Loucy (cell line): ENCODE results near the gene CPT1C.

Experiments used
- H2AFZ ChIP-seq: fragments of 200-600 bp; sonication (generic); 2 replicates; pipeline ENCODE4 v1.6.0; 2016; ENCODE audit warnings: antibody characterized with exemption, mild to moderate bottlenecking, low read length, moderate library complexity
- H3F3A ChIP-seq: fragments of 200-600 bp; 2 replicates; pipeline ENCODE4 v1.6.0; 2016; ENCODE audit warnings: antibody characterized with exemption, low read depth, mild to moderate bottlenecking
- H3K27me3 ChIP-seq: fragments of 200-600 bp; sonication (generic); 2 replicates; pipeline ENCODE4 v1.6.1; 2014; ENCODE audit warnings: low read length, mild to moderate bottlenecking; ENCODE audit not compliant: insufficient read depth, poor library complexity, severe bottlenecking
- H3K36me3 ChIP-seq: fragments of 200-600 bp; sonication (generic); 2 replicates; pipeline ENCODE4 v1.6.1; 2016; ENCODE audit warnings: low read length; ENCODE audit not compliant: insufficient read depth
- H3K4me1 ChIP-seq: fragments of 200-600 bp; sonication (generic); 2 replicates; pipeline ENCODE4 v1.5.1; 2014; ENCODE audit warnings: low read length, mild to moderate bottlenecking; ENCODE audit not compliant: insufficient read depth, poor library complexity, severe bottlenecking
- H3K4me2 ChIP-seq: fragments of 200-600 bp; sonication (generic); 2 replicates; pipeline ENCODE4 v1.6.0; 2014; ENCODE audit warnings: antibody characterized with exemption, low read length, low read depth, mild to moderate bottlenecking; ENCODE audit not compliant: poor library complexity, severe bottlenecking
- H3K4me3 ChIP-seq: fragments of 200-600 bp; sonication (generic); 2 replicates; pipeline ENCODE4 v1.5.1; 2014; ENCODE audit warnings: low read length, mild to moderate bottlenecking, mixed read lengths; ENCODE audit not compliant: poor library complexity, severe bottlenecking
- H3K79me2 ChIP-seq: fragments of 200-600 bp; sonication (generic); 2 replicates; pipeline ENCODE4 v1.6.1; 2014; ENCODE audit warnings: low read length; ENCODE audit not compliant: insufficient read depth
- H3K9ac ChIP-seq: fragments of 200-600 bp; sonication (generic); 2 replicates; pipeline ENCODE4 v1.6.0; 2014; ENCODE audit warnings: mild to moderate bottlenecking, low read depth, low read length, moderate library complexity; ENCODE audit not compliant: poor library complexity, severe bottlenecking
- H3K9me2 ChIP-seq: fragments of 200-600 bp; sonication (generic); replicated peaks from 2 replicates; pipeline ENCODE4 v1.6.1; 2016; ENCODE audit warnings: low read depth, low read length, mixed read lengths
- H3K9me3 ChIP-seq: fragments of 200-600 bp; sonication (generic); 2 replicates; pipeline ENCODE4 v1.6.1; 2014; ENCODE audit warnings: mild to moderate bottlenecking, antibody characterized with exemption, low read length, low read depth; ENCODE audit not compliant: insufficient read depth
- H4K20me1 ChIP-seq: fragments of 200-600 bp; sonication (generic); 2 replicates; pipeline ENCODE4 v1.6.0; 2014; ENCODE audit warnings: antibody characterized with exemption, low read length, mild to moderate bottlenecking; ENCODE audit not compliant: insufficient read depth, poor library complexity, severe bottlenecking
- EZH2phosphoT487 ChIP-seq: fragments of 200-600 bp; IDR thresholded peaks from 2 replicates; pipeline ENCODE4 v1.6.1; 2018; ENCODE audit warnings: antibody characterized with exemption, mild to moderate bottlenecking, moderate library complexity, borderline replicate concordance
- TF ChIP-seq, protein P1 (sequence below): fragments of 200-600 bp; sonication (generic); conservative IDR thresholded peaks from 2 replicates; pipeline ENCODE4 v1.5.1; 2014; ENCODE audit warnings: mild to moderate bottlenecking, antibody characterized with exemption, low read length

CPT1C gene

DNA sequence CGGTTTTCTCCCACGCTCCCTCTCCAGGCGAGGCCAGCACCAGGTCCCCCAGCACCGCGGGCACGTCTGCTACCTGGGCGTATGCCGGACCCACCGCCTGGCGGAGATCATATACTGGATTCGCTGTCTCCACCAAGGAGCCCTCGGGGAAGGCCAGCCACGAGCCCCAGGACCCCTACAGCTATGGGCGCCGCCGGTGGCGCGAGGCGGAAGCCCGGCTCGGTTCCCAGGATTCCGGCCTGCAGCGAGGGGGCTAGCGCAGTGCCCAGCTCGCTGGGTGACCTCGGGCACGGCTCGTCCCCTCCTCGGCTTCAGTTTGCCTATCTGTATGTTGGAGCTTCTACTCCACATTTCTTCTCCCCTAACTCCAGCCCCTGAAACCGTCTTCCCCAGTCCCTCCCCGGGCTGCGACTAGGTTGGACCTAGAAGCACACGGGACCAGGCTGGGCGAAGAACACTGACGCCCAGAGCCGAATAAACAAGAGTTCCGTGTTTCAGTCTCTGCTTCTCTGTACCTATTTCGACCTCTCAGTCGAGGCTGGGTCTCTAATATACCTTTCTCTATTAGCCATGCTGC, 749 bp upstream of the CPT1C start:
- peaks cover 35% of the 10 kb centered on the region; the same call in 1 of the 2 replicates for H3K36me3 ChIP-seq
- no peak overlapping the region for H3K4me3 ChIP-seq
- no peak overlapping the region for H3K4me2 ChIP-seq
- H4K20me1 ChIP-seq, result no peaks in the 10 kb centered on the region
- no peak overlapping the region for H3K9ac ChIP-seq
- H3F3A ChIP-seq, result no peaks in the 10 kb centered on the region
- no peaks in the 10 kb centered on the region for H3K27me3 ChIP-seq
- no peak for TF ChIP-seq EZH2phosphoT487
- TF ChIP-seq, protein P1, sequence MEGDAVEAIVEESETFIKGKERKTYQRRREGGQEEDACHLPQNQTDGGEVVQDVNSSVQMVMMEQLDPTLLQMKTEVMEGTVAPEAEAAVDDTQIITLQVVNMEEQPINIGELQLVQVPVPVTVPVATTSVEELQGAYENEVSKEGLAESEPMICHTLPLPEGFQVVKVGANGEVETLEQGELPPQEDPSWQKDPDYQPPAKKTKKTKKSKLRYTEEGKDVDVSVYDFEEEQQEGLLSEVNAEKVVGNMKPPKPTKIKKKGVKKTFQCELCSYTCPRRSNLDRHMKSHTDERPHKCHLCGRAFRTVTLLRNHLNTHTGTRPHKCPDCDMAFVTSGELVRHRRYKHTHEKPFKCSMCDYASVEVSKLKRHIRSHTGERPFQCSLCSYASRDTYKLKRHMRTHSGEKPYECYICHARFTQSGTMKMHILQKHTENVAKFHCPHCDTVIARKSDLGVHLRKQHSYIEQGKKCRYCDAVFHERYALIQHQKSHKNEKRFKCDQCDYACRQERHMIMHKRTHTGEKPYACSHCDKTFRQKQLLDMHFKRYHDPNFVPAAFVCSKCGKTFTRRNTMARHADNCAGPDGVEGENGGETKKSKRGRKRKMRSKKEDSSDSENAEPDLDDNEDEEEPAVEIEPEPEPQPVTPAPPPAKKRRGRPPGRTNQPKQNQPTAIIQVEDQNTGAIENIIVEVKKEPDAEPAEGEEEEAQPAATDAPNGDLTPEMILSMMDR, result no peak
- H2AFZ ChIP-seq, result no peak overlapping the region
- no peaks in the 10 kb centered on the region for H3K4me1 ChIP-seq
- H3K9me2 ChIP-seq, result no peaks in the 10 kb centered on the region
- no peaks in the 10 kb centered on the region for H3K79me2 ChIP-seq
- no peaks in the 10 kb centered on the region for H3K9me3 ChIP-seq

- H3F3A ChIP-seq, result no peaks in the 10 kb centered on the region
- H3K27me3 ChIP-seq, result no peaks in the 10 kb centered on the region
- TF ChIP-seq EZH2phosphoT487, result no peak
- TF ChIP-seq, protein P1, result no peak
- H3K4me1 ChIP-seq, result no peaks in the 10 kb centered on the region
- H3K9ac ChIP-seq, result no peak overlapping the region
- no peaks in the 10 kb centered on the region for H3K9me3 ChIP-seq
- no peak overlapping the region for H3K4me2 ChIP-seq
- H4K20me1 ChIP-seq, result no peaks in the 10 kb centered on the region
- H2AFZ ChIP-seq, result no peak overlapping the region
- H3K4me3 ChIP-seq, result no peak overlapping the region
- no peaks in the 10 kb centered on the region for H3K9me2 ChIP-seq
- peaks cover 22% of the 10 kb centered on the region; the same call in 1 of the 2 replicates for H3K36me3 ChIP-seq
- no peaks in the 10 kb centered on the region for H3K79me2 ChIP-seq
Observed at GRCh38 chr19:49691243-49692146, 579 bp downstream of the CPT1C start.

- Histone ChIP-seq H3K4me1 (no peaks in the 10 kb centered on the region), H3K36me3 (peaks cover 18% of the 10 kb centered on the region; the same call in 1 of the 2 replicates), H3K9me3 (no peaks in the 10 kb centered on the region), H3K4me2 (no peak overlapping the region), H3F3A (no peaks in the 10 kb centered on the region), H3K9me2 (no peaks in the 10 kb centered on the region), H3K9ac (no peak overlapping the region), H3K27me3 (no peaks in the 10 kb centered on the region), H2AFZ (no peak overlapping the region), H3K4me3 (no peak overlapping the region), H4K20me1 (no peaks in the 10 kb centered on the region), H3K79me2 (no peaks in the 10 kb centered on the region)
- TF ChIP-seq, protein P1, result no peak
Observed at GRCh38 chr19:49692147-49692506, 1.2 kb downstream of the CPT1C start.
